Fibroblast of lung (primary cell): Measurements from ENCODE around the gene RPN1. TPM values are rescaled to one million over a fixed set of nuclear protein-coding genes. Genes with fewer than 3 reads are reported as not detected.

Experiments
- DNase-seq, 2 donors: peaks; one replicate each; pipeline versions ENCODE4 v3.0.0 to v3.0.0-alpha.2; 2010; ENCODE audit warnings: low read depth in 2 of 2
- H2AFZ ChIP-seq: 2 replicates; pipeline ENCODE4 v1.5.1; 2012; ENCODE audit warnings: low read length, control low read depth, inconsistent platforms
- H3K27ac ChIP-seq: 2 replicates; pipeline ENCODE4 v1.5.1; 2011; ENCODE audit warnings: low read length, control low read depth; ENCODE audit not compliant: insufficient read depth
- H3K27me3 ChIP-seq: 2 replicates; pipeline ENCODE4 v1.5.1; 2011; ENCODE audit warnings: mild to moderate bottlenecking, low read length; ENCODE audit not compliant: control insufficient read depth, insufficient read depth
- H3K36me3 ChIP-seq: 2 replicates; pipeline ENCODE4 v1.5.1; 2011; ENCODE audit warnings: low read length; ENCODE audit not compliant: control insufficient read depth, insufficient read depth
- H3K4me1 ChIP-seq: 2 replicates; pipeline ENCODE4 v1.5.1; 2011; ENCODE audit warnings: low read length; ENCODE audit not compliant: control insufficient read depth, insufficient read depth; ENCODE audit errors: extremely low read depth
- H3K4me2 ChIP-seq: 2 replicates; pipeline ENCODE4 v1.5.1; 2011; ENCODE audit warnings: low read length, control low read depth; ENCODE audit not compliant: insufficient read depth; ENCODE audit errors: extremely low read depth
- H3K4me3 ChIP-seq, 4 experiments: fragments of 200-600 bp in 1 of 4; sonication (generic) in 1 of 4; replicated peaks in 1 of 4; 2 replicates each; pipeline ENCODE4 v1.5.1; 2011 to 2016; ENCODE audit warnings: low read length in 4 of 4, low read depth in 3 of 4, mild to moderate bottlenecking in 3 of 4, control low read depth in 2 of 4, inconsistent platforms in 1 of 4, mixed read lengths in 1 of 4; ENCODE audit not compliant: insufficient read depth in 1 of 4; ENCODE audit errors: control extremely low read depth in 1 of 4
- H3K79me2 ChIP-seq: 2 replicates; pipeline ENCODE4 v1.5.1; 2012; ENCODE audit warnings: mild to moderate bottlenecking, low read length, inconsistent platforms; ENCODE audit not compliant: control insufficient read depth, insufficient read depth
- H3K9ac ChIP-seq: 2 replicates; pipeline ENCODE4 v1.5.1; 2011; ENCODE audit warnings: mild to moderate bottlenecking, low read length, control low read depth; ENCODE audit not compliant: insufficient read depth
- H3K9me3 ChIP-seq: 2 replicates; pipeline ENCODE4 v1.5.1; 2012; ENCODE audit warnings: low read depth, low read length; ENCODE audit not compliant: control insufficient read depth, insufficient read depth
- H4K20me1 ChIP-seq: 2 replicates; pipeline ENCODE4 v1.5.1; 2011; ENCODE audit warnings: low read length; ENCODE audit not compliant: control insufficient read depth, insufficient read depth; ENCODE audit errors: extremely low read depth
- CTCF ChIP-seq, 2 donors: IDR thresholded peaks in 1 of 2; conservative IDR thresholded peaks in 1 of 2; 1 replicate in 1 of 2; 2 replicates in 1 of 2; pipeline ENCODE4 v1.5.1; 2011 to 2012; ENCODE audit warnings: low read length in 2 of 2, control low read depth in 1 of 2, inconsistent platforms in 1 of 2, low read depth in 1 of 2, mild to moderate bottlenecking in 1 of 2
- EZH2 ChIP-seq: IDR thresholded peaks from 2 replicates; pipeline ENCODE4 v1.5.1; 2012; ENCODE audit warnings: low read length, control low read depth, mild to moderate bottlenecking; ENCODE audit errors: missing control alignments
- polyA plus RNA-seq, 2 donors: library from polyadenylated mRNA; depleted of rRNA in 1 of 2; stranded (reverse) in 1 of 2; unstranded in 1 of 2; fragments of >200 nt; gene quantifications; 2 replicates each; pipeline ENCODE4 v1.2.1, GENCODE V29; 2011 to 2012; ENCODE audit warnings: missing spikeins in 1 of 2
- total RNA-seq: library from RNA; depleted of rRNA; stranded (reverse); fragments of >200 nt; gene quantifications from 2 replicates; pipeline ENCODE4 v1.2.1, GENCODE V29; 2014

Gene RPN1
- total and polyA plus RNA-seq, 2 donors (not counting 1 experiment from before 2014, with no cell fraction given), result 359 to 417 TPM

- Histone ChIP-seq H3K79me2 (no peaks in the 10 kb centered on the region), H4K20me1 (no peaks in the 10 kb centered on the region), H3K36me3 (no peaks in the 10 kb centered on the region), H3K4me1 (no peaks in the 10 kb centered on the region), H3K27me3 (no peaks in the 10 kb centered on the region), H2AFZ (no peak overlapping the region), H3K4me3 (no peak overlapping the region), H3K27ac (no peak overlapping the region), H3K9me3 (no peaks in the 10 kb centered on the region), H3K9ac (no peak overlapping the region), H3K4me2 (no peak overlapping the region)
- no peak for DNase-seq
- no peak for TF ChIP-seq EZH2
- TF ChIP-seq CTCF (conservative IDR thresholded peaks at IDR 0.05 in 1 of 2, IDR thresholded peaks at IDR 0.05 in 1 of 2; ENCODE audit: low read depth in 1 of 2, low read length in 2 of 2), result no peak
These were observed 34.5 kb upstream of the RPN1 start for GRCh38 chr3:128684986-128685726.

GRCh38 chr3:128683957-128684356 is 33.3 kb upstream of the RPN1 start:
- DNase-seq, result no peak
- Histone ChIP-seq H3K27ac (no peak overlapping the region), H3K9me3 (no peaks in the 10 kb centered on the region), H2AFZ (no peak overlapping the region), H3K4me3 (no peak overlapping the region), H4K20me1 (no peaks in the 10 kb centered on the region), H3K79me2 (no peaks in the 10 kb centered on the region), H3K36me3 (no peaks in the 10 kb centered on the region), H3K4me2 (no peak overlapping the region), H3K4me1 (no peaks in the 10 kb centered on the region), H3K9ac (no peak overlapping the region), H3K27me3 (no peaks in the 10 kb centered on the region)
- TF ChIP-seq EZH2, result no peak
- no peak for TF ChIP-seq CTCF (conservative IDR thresholded peaks at IDR 0.05 in 1 of 2, IDR thresholded peaks at IDR 0.05 in 1 of 2; ENCODE audit: low read depth in 1 of 2, low read length in 2 of 2)

- Histone ChIP-seq H3K27me3 (no peaks in the 10 kb centered on the region), H3K9ac (peak overlapping the region; percentile 80), H3K4me3 (peak overlapping the region; percentile 42 to 81 (median 69)), H3K4me1 (no peaks in the 10 kb centered on the region), H2AFZ (peak overlapping the region; percentile 92), H3K36me3 (no peaks in the 10 kb centered on the region), H3K4me2 (peak overlapping the region; percentile 53), H3K79me2 (no peaks in the 10 kb centered on the region), H4K20me1 (no peaks in the 10 kb centered on the region), H3K27ac (peak overlapping the region; percentile 93), H3K9me3 (no peaks in the 10 kb centered on the region)
- TF ChIP-seq CTCF (conservative IDR thresholded peaks at IDR 0.05 in 1 of 2, IDR thresholded peaks at IDR 0.05 in 1 of 2; ENCODE audit: low read depth in 1 of 2, low read length in 2 of 2), result no peak
- TF ChIP-seq EZH2, result no peak
- no peak for DNase-seq
These were observed 30.8 kb upstream of the RPN1 start for GRCh38 chr3:128681369-128681829.
